SU-DHL-6 (cell line): Measurements from ENCODE around the gene ITIH4.

Experiments used
- EZH2phosphoT487 ChIP-seq: fragments of 200-600 bp; sonication (generic), shearing (Covaris generic); conservative IDR thresholded peaks from 2 replicates; pipeline ENCODE4 v1.6.1; 2018; ENCODE audit warnings: mild to moderate bottlenecking, antibody characterized with exemption, low read length, moderate library complexity, mixed read lengths
- TF ChIP-seq, protein P1 (sequence below): fragments of 200-600 bp; sonication (generic); IDR thresholded peaks from one replicate; pipeline ENCODE4 v1.5.1; 2017; ENCODE audit warnings: antibody characterized with exemption, mild to moderate bottlenecking, low read length, moderate library complexity; ENCODE audit not compliant: insufficient read depth, poor library complexity, severe bottlenecking

DNA sequence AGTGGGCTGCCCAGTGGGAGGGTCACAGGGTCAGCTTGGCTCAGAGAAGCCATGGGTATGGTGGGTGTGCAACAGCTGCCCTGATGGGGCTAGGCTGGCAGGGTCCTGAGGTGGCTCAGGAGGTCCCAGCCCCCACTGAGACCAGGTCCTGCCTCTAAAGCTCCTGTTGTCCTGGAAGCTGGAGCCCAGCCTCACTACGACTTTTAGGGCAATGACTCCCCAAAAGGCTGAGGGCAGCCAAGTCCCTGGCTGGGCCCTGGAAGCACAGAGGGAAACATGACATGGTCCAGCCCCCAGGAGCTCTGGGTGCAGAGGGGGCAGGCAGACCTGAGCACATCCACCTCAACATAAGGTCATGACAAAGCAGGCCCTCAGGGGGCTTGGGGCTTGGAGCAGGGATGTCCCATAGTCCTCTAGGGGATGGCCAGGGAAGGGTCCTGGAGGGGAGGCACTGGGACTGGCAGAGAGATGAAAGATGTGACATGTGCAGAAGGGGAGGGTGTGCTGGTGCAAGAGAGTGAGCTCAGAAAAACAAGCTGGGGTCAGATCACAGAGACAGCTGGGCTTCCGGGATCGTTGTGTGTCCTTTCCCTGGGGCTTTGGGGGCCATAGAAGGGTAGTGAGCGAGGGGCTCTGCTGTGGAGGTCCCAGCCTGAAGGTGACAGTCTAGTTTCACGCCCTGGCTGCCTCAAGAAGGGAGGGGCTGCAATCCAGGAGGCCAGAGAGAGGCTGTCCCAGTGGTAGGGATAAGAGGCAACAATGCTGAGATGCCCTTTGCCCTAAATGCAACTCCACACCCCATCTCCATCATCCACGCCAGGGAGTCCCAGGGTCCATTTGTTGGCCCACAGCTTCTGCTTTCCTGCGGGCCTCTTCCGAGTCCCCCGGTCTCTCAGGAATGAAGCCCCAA is 36.5 kb downstream of the ITIH4 start:
- TF ChIP-seq, protein P1, sequence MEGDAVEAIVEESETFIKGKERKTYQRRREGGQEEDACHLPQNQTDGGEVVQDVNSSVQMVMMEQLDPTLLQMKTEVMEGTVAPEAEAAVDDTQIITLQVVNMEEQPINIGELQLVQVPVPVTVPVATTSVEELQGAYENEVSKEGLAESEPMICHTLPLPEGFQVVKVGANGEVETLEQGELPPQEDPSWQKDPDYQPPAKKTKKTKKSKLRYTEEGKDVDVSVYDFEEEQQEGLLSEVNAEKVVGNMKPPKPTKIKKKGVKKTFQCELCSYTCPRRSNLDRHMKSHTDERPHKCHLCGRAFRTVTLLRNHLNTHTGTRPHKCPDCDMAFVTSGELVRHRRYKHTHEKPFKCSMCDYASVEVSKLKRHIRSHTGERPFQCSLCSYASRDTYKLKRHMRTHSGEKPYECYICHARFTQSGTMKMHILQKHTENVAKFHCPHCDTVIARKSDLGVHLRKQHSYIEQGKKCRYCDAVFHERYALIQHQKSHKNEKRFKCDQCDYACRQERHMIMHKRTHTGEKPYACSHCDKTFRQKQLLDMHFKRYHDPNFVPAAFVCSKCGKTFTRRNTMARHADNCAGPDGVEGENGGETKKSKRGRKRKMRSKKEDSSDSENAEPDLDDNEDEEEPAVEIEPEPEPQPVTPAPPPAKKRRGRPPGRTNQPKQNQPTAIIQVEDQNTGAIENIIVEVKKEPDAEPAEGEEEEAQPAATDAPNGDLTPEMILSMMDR, result no peak
- no peak for TF ChIP-seq EZH2phosphoT487
